Adrenal gland (tissue), 12 donors: ENCODE data around the gene OMG. TPM values are rescaled to one million over a fixed set of nuclear protein-coding genes. Genes with fewer than 3 reads are reported as not detected.

ENCODE experiments used
- DNase-seq, 7 donors: peaks; one replicate each; pipeline ENCODE4 v3.0.0-alpha.2; 2019 to 2020
- H3K27ac ChIP-seq, 5 donors: fragments of 200-600 bp; sonication (generic) in 4 of 5; 1 replicate in 3 of 5; 2 replicates in 2 of 5; pipeline versions ENCODE4 v1.5.1 to v1.8.0; 2016 to 2020; ENCODE audit warnings: mild to moderate bottlenecking in 1 of 5
- H3K27me3 ChIP-seq: fragments of 200-600 bp; 2 replicates; pipeline ENCODE4 v1.8.0; 2021
- H3K36me3 ChIP-seq, 2 donors: fragments of 200-600 bp; replicated peaks in 1 of 2; 1 replicate in 1 of 2; 2 replicates in 1 of 2; pipeline versions ENCODE4 v1.5.1 to v1.8.0; 2018 to 2022
- H3K4me1 ChIP-seq, 2 donors: fragments of 200-600 bp; replicated peaks in 1 of 2; 1 replicate in 1 of 2; 2 replicates in 1 of 2; pipeline versions ENCODE4 v1.5.1 to v1.8.0; 2018 to 2021
- H3K4me3 ChIP-seq, 4 donors: fragments of 200-600 bp; sonication (generic) in 3 of 4; one replicate each; pipeline ENCODE4 v1.5.1; 2016 to 2018
- H3K9me3 ChIP-seq, 3 donors: fragments of 200-600 bp; sonication (generic) in 1 of 3; replicated peaks in 1 of 3; 1 replicate in 2 of 3; 2 replicates in 1 of 3; pipeline versions ENCODE4 v1.5.1 to v1.8.0; 2016 to 2021
- POLR2A ChIP-seq, 2 donors: fragments of 450-650 bp; IDR thresholded peaks; one replicate each; pipeline ENCODE4 v1.6.1; 2017; ENCODE audit warnings: antibody characterized with exemption in 2 of 2, mild to moderate bottlenecking in 2 of 2, moderate library complexity in 1 of 2
- WGBS, 4 donors: extraction: QIAGEN DNeasy Blood & Tissue Kit in 2 of 4; methylation state at CpG; one replicate each; pipeline versions ENCODE4 v1.1.5 to v1.1.7; 2013 to 2017; 5-methylcytosine and 5-hydroxymethylcytosine counted together
- intact Hi-C, 2 donors: fragments of 100-400 bp; cut with DNase I; formaldehyde crosslinking; loops; one replicate each; pipeline versions ENCODE4 v1.14.1 to v1.15.0; 2022 to 2023
- polyA plus RNA-seq, 3 donors: library from polyadenylated mRNA; stranded (reverse); fragments of 200-250 nt in 2 of 3; fragments of 350-450 nt in 1 of 3; fragmentation: Illumina TruSeq in 1 of 3; extraction: RNeasy Lipid Tissue Mini Kit (QIAGEN cat#74804) in 1 of 3; gene quantifications; one replicate each; pipeline ENCODE4 v1.2.3, GENCODE V29; 2013 to 2014
- total RNA-seq, 9 donors: library from RNA; depleted of rRNA in 4 of 9; stranded (reverse); fragments of >200 nt in 4 of 9; fragments of 120-200 nt in 1 of 9; fragmentation: NEBNext Ultra II Directional in 1 of 9; extraction: Animal tissue kit (Norgen Biotek cat#: 25700) in 1 of 9; gene quantifications; one replicate each; pipeline versions ENCODE4 v1.1.0 to v1.2.4, GENCODE V29; 2013 to 2023
- TF ChIP-seq, protein P1 (sequence below), 6 experiments: fragments of 450-650 bp in 4 of 6; fragments of 200-600 bp in 2 of 6; sonication (generic) in 1 of 6; IDR thresholded peaks; 1 replicate in 5 of 6; 2 replicates in 1 of 6; pipeline versions ENCODE4 v1.5.1 to v1.8.0; 2016 to 2021; ENCODE audit warnings: antibody characterized with exemption in 6 of 6, mild to moderate bottlenecking in 2 of 6, moderate library complexity in 1 of 6
- donor health status: healthy with polysubstance abuse.
- donor health status: Bipolar disorder and iron deficiency.
- donor health status: DM: yes; HTN: yes; CAD: no.
- donor health status: DM: no; HTN: no; CAD: no.
- donor health status: DM: no; HTN: no; CAD: no.
- donor health status: DM: yes; HTN: yes; CAD: no.

Gene OMG
- total and polyA plus RNA-seq, 12 donors = 0.20 to 0.54 (median 0.48) TPM; not detected in 7

DNA sequence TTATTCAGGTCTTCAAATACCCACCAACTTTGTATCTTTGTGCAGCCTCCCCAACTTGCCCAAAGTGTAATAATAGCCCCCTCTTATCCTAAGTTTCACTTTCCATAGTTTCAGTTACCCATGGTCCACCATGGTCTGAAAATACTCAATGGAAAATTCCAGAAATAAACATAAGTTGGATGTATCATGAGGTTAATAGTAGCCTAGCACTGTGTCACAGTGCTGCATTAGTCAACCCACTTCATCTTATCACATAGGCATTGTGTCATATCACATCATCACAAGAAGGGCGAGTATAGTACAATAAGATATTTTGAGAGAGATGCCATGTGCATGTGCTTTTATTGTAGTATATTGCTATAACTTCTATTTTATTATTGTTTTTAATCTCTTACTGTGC, 21.9 kb downstream of the OMG start:
- DNase-seq = no peak
- Histone ChIP-seq H3K9me3 (no peaks in the 10 kb centered on the region), H3K4me1 (peaks cover 4 to 13% of the 10 kb centered on the region in 2 donors), H3K4me3 (no peak overlapping the region), H3K27me3 (no peaks in the 10 kb centered on the region), H3K27ac (no peak overlapping the region), H3K36me3 (peaks cover 0 to 4% of the 10 kb centered on the region in 2 donors)
- no peak for TF ChIP-seq POLR2A (IDR thresholded peaks at IDR 0.05)
- TF ChIP-seq, protein P1, sequence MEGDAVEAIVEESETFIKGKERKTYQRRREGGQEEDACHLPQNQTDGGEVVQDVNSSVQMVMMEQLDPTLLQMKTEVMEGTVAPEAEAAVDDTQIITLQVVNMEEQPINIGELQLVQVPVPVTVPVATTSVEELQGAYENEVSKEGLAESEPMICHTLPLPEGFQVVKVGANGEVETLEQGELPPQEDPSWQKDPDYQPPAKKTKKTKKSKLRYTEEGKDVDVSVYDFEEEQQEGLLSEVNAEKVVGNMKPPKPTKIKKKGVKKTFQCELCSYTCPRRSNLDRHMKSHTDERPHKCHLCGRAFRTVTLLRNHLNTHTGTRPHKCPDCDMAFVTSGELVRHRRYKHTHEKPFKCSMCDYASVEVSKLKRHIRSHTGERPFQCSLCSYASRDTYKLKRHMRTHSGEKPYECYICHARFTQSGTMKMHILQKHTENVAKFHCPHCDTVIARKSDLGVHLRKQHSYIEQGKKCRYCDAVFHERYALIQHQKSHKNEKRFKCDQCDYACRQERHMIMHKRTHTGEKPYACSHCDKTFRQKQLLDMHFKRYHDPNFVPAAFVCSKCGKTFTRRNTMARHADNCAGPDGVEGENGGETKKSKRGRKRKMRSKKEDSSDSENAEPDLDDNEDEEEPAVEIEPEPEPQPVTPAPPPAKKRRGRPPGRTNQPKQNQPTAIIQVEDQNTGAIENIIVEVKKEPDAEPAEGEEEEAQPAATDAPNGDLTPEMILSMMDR (IDR thresholded peaks at IDR 0.05) = no peak
- intact Hi-C loops = no loop called here
- WGBS, 4 donors = 91 to 100% (median 92%) methylated on average over 1 of the region's 1 CpG

DNA sequence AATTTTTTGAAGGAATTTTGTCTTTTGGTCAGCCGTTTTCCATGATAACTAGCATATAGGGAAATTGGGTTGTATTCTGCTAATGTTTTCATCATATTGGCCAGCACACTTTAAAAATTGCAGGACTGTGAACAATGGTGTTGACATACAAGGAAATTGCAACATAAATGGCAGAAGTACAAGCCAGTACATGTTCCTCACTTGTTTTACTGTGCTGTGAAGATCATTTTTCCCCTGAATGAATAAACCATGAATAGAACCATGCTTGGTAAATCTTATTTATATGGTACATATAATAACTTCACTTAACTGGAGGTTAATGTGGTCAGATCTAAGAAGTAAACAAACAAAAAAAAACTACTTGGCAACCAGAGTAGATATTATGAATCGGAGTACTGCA, 22.8 kb downstream of the OMG start:
- intact Hi-C loops = no loop called here
- WGBS, 4 donors = 77 to 90% (median 81%) methylated on average over 2 of the region's 2 CpGs
- TF ChIP-seq, protein P1 (IDR thresholded peaks at IDR 0.05) = no peak
- TF ChIP-seq POLR2A (IDR thresholded peaks at IDR 0.05) = no peak
- H3K9me3 ChIP-seq = no peaks in the 10 kb centered on the region
- H3K36me3 ChIP-seq = peaks cover 0 to 4% of the 10 kb centered on the region in 2 donors
- no peak overlapping the region for H3K27ac ChIP-seq
- H3K4me3 ChIP-seq = no peak overlapping the region
- H3K4me1 ChIP-seq = peaks cover 4 to 20% of the 10 kb centered on the region in 2 donors
- no peak for DNase-seq
- no peaks in the 10 kb centered on the region for H3K27me3 ChIP-seq

GRCh38 chr17:31273516-31273915, 23.5 kb downstream of the OMG start:
- no peak overlapping the region for H3K4me3 ChIP-seq
- no peak for DNase-seq
- intact Hi-C loops = no loop called here
- no peaks in the 10 kb centered on the region for H3K9me3 ChIP-seq
- WGBS, 4 donors = 85 to 100% (median 95%) methylated on average over 1 of the region's 1 CpG
- no peaks in the 10 kb centered on the region for H3K27me3 ChIP-seq
- TF ChIP-seq, protein P1 (IDR thresholded peaks at IDR 0.05) = no peak
- TF ChIP-seq POLR2A (IDR thresholded peaks at IDR 0.05) = no peak
- peaks cover 4 to 20% of the 10 kb centered on the region in 2 donors for H3K4me1 ChIP-seq
- peaks cover 0 to 4% of the 10 kb centered on the region in 2 donors for H3K36me3 ChIP-seq
- no peak overlapping the region for H3K27ac ChIP-seq

DNA sequence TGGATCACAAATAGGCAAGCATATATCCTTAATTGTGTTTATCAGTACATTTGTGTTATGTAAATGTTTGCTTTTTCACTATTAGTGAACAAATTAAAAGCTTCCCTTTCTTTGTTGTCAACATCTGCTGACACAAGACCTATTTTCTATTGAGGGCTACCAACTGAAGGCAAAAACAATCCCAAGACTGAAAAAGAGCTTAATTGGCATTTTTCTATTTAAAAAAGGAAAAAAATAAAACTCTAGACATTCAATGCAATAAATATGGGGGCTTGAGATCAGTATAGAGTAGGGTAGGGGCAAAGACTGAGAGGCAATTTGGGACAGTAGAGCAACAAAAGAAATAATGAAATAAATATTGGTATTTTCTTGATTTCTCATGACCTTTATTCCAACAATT, 24.2 kb downstream of the OMG start:
- DNase-seq = no peak
- TF ChIP-seq POLR2A (IDR thresholded peaks at IDR 0.05) = no peak
- TF ChIP-seq, protein P1 (IDR thresholded peaks at IDR 0.05) = no peak
- H3K9me3 ChIP-seq = no peaks in the 10 kb centered on the region
- intact Hi-C loops = no loop called here
- H3K27me3 ChIP-seq = no peaks in the 10 kb centered on the region
- peaks cover 0 to 4% of the 10 kb centered on the region in 2 donors for H3K36me3 ChIP-seq
- H3K4me1 ChIP-seq = peaks cover 4 to 20% of the 10 kb centered on the region in 2 donors
- no peak overlapping the region for H3K27ac ChIP-seq
- H3K4me3 ChIP-seq = no peak overlapping the region
